Activated CD8-positive, alpha-beta T cell treated with anti-CD3 and anti-CD28 coated beads for 36 hours (primary cell): Measurements from ENCODE around the gene CCR5AS.
A peak's percentile ranks its signal among the peaks of the same experiment; 100 is the strongest.

Experiments used
- ATAC-seq: fragments of 200-7000 bp; cut with Tn5 transposase; one replicate; pipeline ENCODE4 v1.10.0; 2021; ENCODE audit warnings: mild to moderate bottlenecking, moderate library complexity
- CTCF ChIA-PET: fragments of 350-600 bp; sonication (Branson Sonifier 250); formaldehyde crosslinking; loops from one replicate; lab custom pipeline; 2021; ENCODE audit warnings: antibody characterized with exemption; lab: Charles Lee
- POLR2A ChIA-PET: fragments of 350-600 bp; sonication (Branson Sonifier 250); formaldehyde crosslinking; loops from one replicate; lab custom pipeline; 2021; ENCODE audit warnings: antibody characterized with exemption; lab: Charles Lee
- DNase-seq: peaks from one replicate; pipeline ENCODE4 v3.0.0-alpha.2; 2020
- H3K27ac Mint-ChIP-seq: one replicate; pipeline ENCODE4 v1.8.0; 2021; ENCODE audit warnings: mild to moderate bottlenecking, mixed read lengths
- H3K27me3 Mint-ChIP-seq: one replicate; pipeline ENCODE4 v1.8.0; 2021; ENCODE audit warnings: mixed read lengths
- H3K36me3 Mint-ChIP-seq: one replicate; pipeline ENCODE4 v1.8.0; 2021; ENCODE audit warnings: low read depth, mixed read lengths
- H3K4me1 Mint-ChIP-seq: one replicate; pipeline ENCODE4 v1.8.0; 2021; ENCODE audit warnings: low read depth, mixed read lengths
- H3K4me3 Mint-ChIP-seq: one replicate; pipeline ENCODE4 v1.8.0; 2021; ENCODE audit warnings: mild to moderate bottlenecking, moderate library complexity, mixed read lengths
- H3K9me3 Mint-ChIP-seq: one replicate; pipeline ENCODE4 v1.8.0; 2021; ENCODE audit warnings: mixed read lengths
- CTCF ChIP-seq: fragments of 200-600 bp; IDR thresholded peaks from one replicate; pipeline ENCODE4 v1.8.0; 2022; ENCODE audit warnings: antibody characterized with exemption, mild to moderate bottlenecking
- intact Hi-C: fragments of 100-400 bp; cut with micrococcal nuclease; formaldehyde crosslinking; loops from one replicate; pipeline ENCODE4 v1.10.0; 2022

The CCR5AS gene

GRCh38 chr3:46412786-46413298 is 6.0 kb upstream of the CCR5AS start:
- Mint-ChIP-seq H3K27ac (no peak overlapping the region), H3K9me3 (no peaks in the 10 kb centered on the region), H3K4me3 (no peak overlapping the region), H3K27me3 (no peaks in the 10 kb centered on the region), H3K4me1 (peaks cover 39% of the 10 kb centered on the region), H3K36me3 (no peaks in the 10 kb centered on the region)
- ChIA-PET CTCF (no interaction called here), POLR2A (interaction anchor here (0.7 kb wide), 1 partner anchor 332 kb away, joined by 4 read pairs; no protein-coding TSS in a partner anchor)
- intact Hi-C loops, result no loop called here
- DNase-seq (no peak), ATAC-seq (no peak)
- no peak for TF ChIP-seq CTCF

- CTCF ChIA-PET, result interaction anchor here (1.0 kb wide), 1 partner anchor 147 kb away, joined by 3 read pairs; no protein-coding TSS in a partner anchor
- no peak for ATAC-seq
- intact Hi-C loops, result no loop called here
Measured at GRCh38 chr3:46411271-46411670, 4.4 kb upstream of the CCR5AS start.

GRCh38 chr3:46410669-46411068 is 3.8 kb upstream of the CCR5AS start:
- intact Hi-C loops, result no loop called here
- H3K4me1 Mint-ChIP-seq, result peaks cover 37% of the 10 kb centered on the region
- ATAC-seq, result no peak
- H3K4me3 Mint-ChIP-seq, result no peak overlapping the region
- no peak overlapping the region for H3K27ac Mint-ChIP-seq
- no peaks in the 10 kb centered on the region for H3K36me3 Mint-ChIP-seq
- POLR2A ChIA-PET, result no interaction called here
- no peak for TF ChIP-seq CTCF
- no peaks in the 10 kb centered on the region for H3K27me3 Mint-ChIP-seq
- no peaks in the 10 kb centered on the region for H3K9me3 Mint-ChIP-seq
- CTCF ChIA-PET, result interaction anchor here (1.0 to 1.9 kb wide), 2 partner anchors 78 to 148 kb away, joined by 3 to 6 read pairs; no protein-coding TSS in a partner anchor
- DNase-seq, result no peak

More at GRCh38 chr3:46411271-46411670, 4.4 kb upstream of the CCR5AS start:
- H3K27me3 Mint-ChIP-seq, result no peaks in the 10 kb centered on the region
- H3K27ac Mint-ChIP-seq, result no peak overlapping the region
- no peak for TF ChIP-seq CTCF
- H3K4me3 Mint-ChIP-seq, result no peak overlapping the region
- H3K36me3 Mint-ChIP-seq, result no peaks in the 10 kb centered on the region
- POLR2A ChIA-PET, result no interaction called here
- DNase-seq, result no peak
- peaks cover 43% of the 10 kb centered on the region for H3K4me1 Mint-ChIP-seq
- no peaks in the 10 kb centered on the region for H3K9me3 Mint-ChIP-seq

GRCh38 chr3:46409739-46410489 is 3.0 kb upstream of the CCR5AS start:
- peaks cover 36% of the 10 kb centered on the region for H3K4me1 Mint-ChIP-seq
- intact Hi-C loops, result no loop called here
- ATAC-seq, result no peak
- H3K27me3 Mint-ChIP-seq, result no peaks in the 10 kb centered on the region
- no peak for TF ChIP-seq CTCF
- no peaks in the 10 kb centered on the region for H3K36me3 Mint-ChIP-seq
- peak; percentile 31 for DNase-seq
- ChIA-PET CTCF (interaction anchor here (1.0 to 1.9 kb wide), 5 partner anchors 78 to 149 kb away, joined by 3 to 6 read pairs (median 4); no protein-coding TSS in a partner anchor), POLR2A (no interaction called here)
- no peak overlapping the region for H3K4me3 Mint-ChIP-seq
- peak overlapping the region; percentile 26 for H3K27ac Mint-ChIP-seq
- H3K9me3 Mint-ChIP-seq, result no peaks in the 10 kb centered on the region

GRCh38 chr3:46408853-46409252 is 2.0 kb upstream of the CCR5AS start:
- peaks cover 36% of the 10 kb centered on the region for H3K4me1 Mint-ChIP-seq
- no peak for TF ChIP-seq CTCF
- H3K9me3 Mint-ChIP-seq, result no peaks in the 10 kb centered on the region
- intact Hi-C loops, result no loop called here
- DNase-seq, result no peak
- H3K4me3 Mint-ChIP-seq, result no peak overlapping the region
- no peaks in the 10 kb centered on the region for H3K27me3 Mint-ChIP-seq
- POLR2A ChIA-PET, result no interaction called here
- CTCF ChIA-PET, result interaction anchor here (1.2 to 1.9 kb wide), 4 partner anchors 80 to 149 kb away, joined by 3 to 6 read pairs (median 4); no protein-coding TSS in a partner anchor
- ATAC-seq, result no peak
- H3K27ac Mint-ChIP-seq, result no peak overlapping the region
- no peaks in the 10 kb centered on the region for H3K36me3 Mint-ChIP-seq
